Calu3 (cell line): Measurements from ENCODE around the gene IPO8. TPM values are rescaled to one million over a fixed set of nuclear protein-coding genes. Genes with fewer than 3 reads are reported as not detected.

Experiments
- BruUV-seq: library from RNA; stranded (reverse); fragments of 400-500 nt; replicated peaks from 2 replicates; lab custom pipeline; 2021; lab: Mats Ljungman, UMichigan
- CTCF ChIA-PET: fragments of 300-600 bp; sonication (Branson Sonifier 250); formaldehyde crosslinking; loops from one replicate; lab custom pipeline; 2022; ENCODE audit warnings: antibody characterized with exemption; lab: Charles Lee
- DNase-seq: peaks from one replicate; pipeline ENCODE4 v3.0.0; 2022
- H3K27ac Mint-ChIP-seq: one replicate; pipeline ENCODE4 v1.8.0; 2022; ENCODE audit warnings: mixed read lengths; ENCODE audit not compliant: unreplicated experiment
- H3K27me3 Mint-ChIP-seq: one replicate; pipeline ENCODE4 v1.8.0; 2022; ENCODE audit warnings: mixed read lengths; ENCODE audit not compliant: unreplicated experiment
- H3K36me3 Mint-ChIP-seq: one replicate; pipeline ENCODE4 v1.8.0; 2022; ENCODE audit warnings: mild to moderate bottlenecking, moderate library complexity, mixed read lengths; ENCODE audit not compliant: insufficient read depth, unreplicated experiment
- H3K4me1 Mint-ChIP-seq: one replicate; pipeline ENCODE4 v1.8.0; 2022; ENCODE audit warnings: mild to moderate bottlenecking, low read depth, mixed read lengths; ENCODE audit not compliant: unreplicated experiment
- H3K4me3 Mint-ChIP-seq: one replicate; pipeline ENCODE4 v1.8.0; 2022; ENCODE audit warnings: mild to moderate bottlenecking, low read depth, moderate library complexity, mixed read lengths; ENCODE audit not compliant: unreplicated experiment
- H3K9me3 Mint-ChIP-seq: one replicate; pipeline ENCODE4 v1.8.0; 2022; ENCODE audit warnings: low read depth, mixed read lengths; ENCODE audit not compliant: unreplicated experiment
- intact Hi-C: fragments of 100-400 bp; cut with micrococcal nuclease; formaldehyde crosslinking; loops from one replicate; pipeline ENCODE4 v1.10.0; 2022; ENCODE audit not compliant: unreplicated experiment
- total RNA-seq: library from RNA; stranded (reverse); gene quantifications from 2 replicates; pipeline ENCODE4 v1.2.3, GENCODE V29; 2022
- TF ChIP-seq, protein P1 (sequence below): fragments of 200-600 bp; IDR thresholded peaks from one replicate; pipeline ENCODE4 v1.8.0; 2022; ENCODE audit warnings: antibody characterized with exemption; ENCODE audit not compliant: unreplicated experiment

Gene IPO8
- total RNA-seq, 1 experiment from 2014 or later: 44.1 TPM

- intact Hi-C loops: no loop called here
- CTCF ChIA-PET: interaction anchor here (1.2 to 2.2 kb wide), 3 partner anchors 29 to 230 kb away, joined by 3 to 19 read pairs (median 16); no protein-coding TSS in a partner anchor
- Mint-ChIP-seq H3K36me3 (peaks cover 20% of the 10 kb centered on the region), H3K4me1 (peaks cover 28% of the 10 kb centered on the region), H3K27ac (no peak overlapping the region), H3K4me3 (peak overlapping the region; percentile 88), H3K9me3 (no peaks in the 10 kb centered on the region), H3K27me3 (no peaks in the 10 kb centered on the region)
- BruUV-seq: no TSS peak
- TF ChIP-seq, protein P1, sequence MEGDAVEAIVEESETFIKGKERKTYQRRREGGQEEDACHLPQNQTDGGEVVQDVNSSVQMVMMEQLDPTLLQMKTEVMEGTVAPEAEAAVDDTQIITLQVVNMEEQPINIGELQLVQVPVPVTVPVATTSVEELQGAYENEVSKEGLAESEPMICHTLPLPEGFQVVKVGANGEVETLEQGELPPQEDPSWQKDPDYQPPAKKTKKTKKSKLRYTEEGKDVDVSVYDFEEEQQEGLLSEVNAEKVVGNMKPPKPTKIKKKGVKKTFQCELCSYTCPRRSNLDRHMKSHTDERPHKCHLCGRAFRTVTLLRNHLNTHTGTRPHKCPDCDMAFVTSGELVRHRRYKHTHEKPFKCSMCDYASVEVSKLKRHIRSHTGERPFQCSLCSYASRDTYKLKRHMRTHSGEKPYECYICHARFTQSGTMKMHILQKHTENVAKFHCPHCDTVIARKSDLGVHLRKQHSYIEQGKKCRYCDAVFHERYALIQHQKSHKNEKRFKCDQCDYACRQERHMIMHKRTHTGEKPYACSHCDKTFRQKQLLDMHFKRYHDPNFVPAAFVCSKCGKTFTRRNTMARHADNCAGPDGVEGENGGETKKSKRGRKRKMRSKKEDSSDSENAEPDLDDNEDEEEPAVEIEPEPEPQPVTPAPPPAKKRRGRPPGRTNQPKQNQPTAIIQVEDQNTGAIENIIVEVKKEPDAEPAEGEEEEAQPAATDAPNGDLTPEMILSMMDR: no peak
- DNase-seq: no peak
These were observed 817 bp upstream of the IPO8 start for GRCh38 chr12:30696486-30696885.

DNA sequence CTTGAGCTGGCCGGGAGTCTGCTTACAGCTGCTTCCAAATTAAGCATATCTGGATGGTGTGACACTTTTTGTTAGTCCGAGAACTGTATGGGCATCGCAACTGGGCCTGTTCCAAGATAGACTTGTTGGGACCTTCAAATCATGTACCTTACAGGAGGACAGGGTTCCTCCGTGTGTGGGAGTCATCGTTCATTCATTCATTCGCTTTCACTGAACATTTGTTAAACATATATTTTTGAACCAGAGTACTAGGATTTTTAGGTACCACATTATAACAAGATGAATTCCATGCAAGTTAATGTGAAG, 387 bp upstream of the IPO8 start:
- no TSS peak for BruUV-seq
- peak overlapping the region; percentile 74 for H3K27ac Mint-ChIP-seq
- CTCF ChIA-PET: interaction anchor here (0.5 to 2.2 kb wide), 10 partner anchors 30 to 1247 kb away, joined by 3 to 19 read pairs (median 6); no protein-coding TSS in a partner anchor
- H3K4me3 Mint-ChIP-seq: peak overlapping the region; percentile 88
- H3K9me3 Mint-ChIP-seq: no peaks in the 10 kb centered on the region
- H3K4me1 Mint-ChIP-seq: peaks cover 28% of the 10 kb centered on the region
- no peaks in the 10 kb centered on the region for H3K27me3 Mint-ChIP-seq
- intact Hi-C loops: no loop called here
- TF ChIP-seq, protein P1: no peak
- DNase-seq: no peak
- peaks cover 20% of the 10 kb centered on the region for H3K36me3 Mint-ChIP-seq

DNA sequence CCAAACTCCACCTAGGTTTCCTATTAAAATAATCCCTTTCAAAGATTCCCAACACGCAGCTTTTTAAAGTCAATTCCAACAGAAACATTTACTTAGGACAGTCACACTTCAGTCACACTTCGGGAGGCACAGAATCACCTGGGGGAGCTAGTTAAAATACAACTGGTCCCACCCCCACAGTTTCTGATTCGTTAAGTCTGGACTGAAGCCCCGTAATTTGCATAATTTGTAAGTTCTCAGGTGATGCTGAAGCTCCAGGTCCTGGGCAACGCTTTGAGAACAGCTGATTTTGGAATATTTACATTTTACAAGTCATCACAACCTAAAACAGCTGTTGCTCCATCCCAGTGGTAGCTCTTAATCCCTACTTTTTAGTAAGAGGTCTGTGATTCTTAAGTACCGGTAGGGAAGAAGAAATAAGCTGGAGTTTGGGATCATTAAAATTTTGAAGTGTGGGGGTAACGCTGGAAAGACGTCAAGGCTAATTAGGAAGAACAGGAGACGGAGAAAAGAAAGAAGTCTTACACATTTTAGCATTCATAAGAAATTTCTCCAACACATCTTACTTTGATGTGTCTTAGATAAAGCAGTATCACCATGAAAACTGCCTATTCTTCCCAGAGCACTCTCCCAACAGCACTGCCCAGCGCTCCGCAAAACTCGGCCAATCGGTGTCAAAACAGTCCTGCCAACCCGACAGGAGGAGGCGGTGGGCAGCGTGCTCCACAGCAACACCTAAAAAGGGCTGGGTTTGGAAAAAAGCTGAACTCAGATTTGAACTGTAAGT, 1.1 kb downstream of the IPO8 start:
- BruUV-seq: no TSS peak
- Mint-ChIP-seq H3K4me3 (peak overlapping the region; percentile 88), H3K4me1 (peaks cover 28% of the 10 kb centered on the region), H3K9me3 (no peaks in the 10 kb centered on the region), H3K27me3 (no peaks in the 10 kb centered on the region), H3K36me3 (peaks cover 20% of the 10 kb centered on the region), H3K27ac (peak overlapping the region; percentile 74)
- CTCF ChIA-PET: interaction anchor here (1.6 to 2.2 kb wide), 2 partner anchors 31 to 101 kb away, joined by 16 to 19 read pairs; no protein-coding TSS in a partner anchor
- intact Hi-C loops: loop anchor here (2.0 kb wide), 1 partner anchor 100 kb away; no protein-coding TSS in a partner anchor
- DNase-seq: peak; percentile 52
- TF ChIP-seq, protein P1: no peak

DNA sequence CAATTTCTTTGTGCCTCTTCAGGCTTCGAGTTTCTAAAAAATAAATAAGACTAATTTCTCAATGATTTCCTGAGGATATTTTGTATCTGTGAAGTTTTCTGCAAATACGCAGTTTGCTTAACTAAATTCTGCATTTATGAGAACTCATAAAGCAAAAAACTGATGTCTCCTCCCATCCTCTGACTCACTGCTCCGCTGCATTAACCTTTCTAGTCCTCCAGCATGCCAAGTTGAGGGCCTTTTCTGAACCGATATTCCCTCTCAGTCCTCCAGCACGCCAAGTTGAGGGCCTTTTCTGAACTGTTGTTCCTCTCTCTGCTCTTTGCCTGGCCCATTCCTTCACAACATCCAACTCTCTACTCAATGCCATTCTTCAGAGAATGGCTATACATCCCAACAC, 3.2 kb downstream of the IPO8 start:
- no peak for DNase-seq
- TF ChIP-seq, protein P1: no peak
- intact Hi-C loops: no loop called here
- BruUV-seq: no TSS peak
- H3K36me3 Mint-ChIP-seq: peaks cover 27% of the 10 kb centered on the region
- CTCF ChIA-PET: no interaction called here
- H3K4me1 Mint-ChIP-seq: peaks cover 28% of the 10 kb centered on the region
- H3K4me3 Mint-ChIP-seq: no peak overlapping the region
- no peaks in the 10 kb centered on the region for H3K9me3 Mint-ChIP-seq
- H3K27me3 Mint-ChIP-seq: no peaks in the 10 kb centered on the region
- no peak overlapping the region for H3K27ac Mint-ChIP-seq
